ENCODE measurements around the gene CLDND1. TPM values are rescaled to one million over a fixed set of nuclear protein-coding genes. Genes with fewer than 3 reads are reported as not detected.

CLDND1 gene
- total RNA-seq, 6 experiments from 2014 or later, result 41.4 to 52.3 (median 48.5) TPM

GRCh38 chr3:98514948-98515347 lies 7.8 kb downstream of the CLDND1 start:
- no peak for DNase-seq
- Mint-ChIP-seq H3K4me3 (no peak overlapping the region), H3K36me3 (ENCODE audit: low read depth) (peaks cover 10% of the 10 kb centered on the region; the same call in 1 of the 2 replicates), H3K27me3 (ENCODE audit: insufficient read depth) (peaks cover 1% of the 10 kb centered on the region; the same call in 1 of the 2 replicates), H3K9me3 (no peaks in the 10 kb centered on the region), H3K4me1 (ENCODE audit: low read depth) (peaks cover 20% of the 10 kb centered on the region), H3K27ac (no peak overlapping the region)
- no peak for TF ChIP-seq CTCF (IDR thresholded peaks at IDR 0.05)

DNA sequence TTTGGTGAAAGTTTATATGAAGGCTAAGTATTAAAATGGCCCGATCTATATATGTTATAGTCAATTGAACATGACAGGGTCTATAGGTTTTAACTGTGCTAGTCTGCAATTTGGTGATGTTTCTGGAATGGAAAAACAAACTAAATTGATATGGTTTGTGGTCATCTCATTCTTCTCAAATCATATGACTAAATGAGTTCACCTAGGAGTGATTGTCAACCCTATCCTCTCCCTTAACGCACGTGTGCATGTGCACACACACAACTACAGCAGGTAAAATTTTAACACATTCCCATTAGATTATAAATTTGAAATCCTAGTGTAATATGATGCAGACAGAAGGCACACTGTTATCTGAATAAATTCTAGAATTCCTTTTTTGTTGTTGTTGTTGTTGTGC lies 9.0 kb downstream of the CLDND1 start:
- H3K4me1 Mint-ChIP-seq (ENCODE audit: low read depth), result peaks cover 11% of the 10 kb centered on the region; the same call in 1 of the 2 replicates
- peaks cover 1% of the 10 kb centered on the region; the same call in 1 of the 2 replicates for H3K27me3 Mint-ChIP-seq (ENCODE audit: insufficient read depth)
- no peak overlapping the region for H3K4me3 Mint-ChIP-seq
- TF ChIP-seq CTCF (IDR thresholded peaks at IDR 0.05), result no peak
- no peak overlapping the region for H3K27ac Mint-ChIP-seq
- DNase-seq, result no peak
- no peaks in the 10 kb centered on the region for H3K9me3 Mint-ChIP-seq
- peaks cover 10% of the 10 kb centered on the region; the same call in 1 of the 2 replicates for H3K36me3 Mint-ChIP-seq (ENCODE audit: low read depth)

GRCh38 chr3:98513091-98513511 lies 9.6 kb downstream of the CLDND1 start:
- Mint-ChIP-seq H3K27me3 (ENCODE audit: insufficient read depth) (peaks cover 1% of the 10 kb centered on the region; the same call in 1 of the 2 replicates), H3K9me3 (no peaks in the 10 kb centered on the region), H3K27ac (no peak overlapping the region), H3K4me3 (no peak overlapping the region), H3K36me3 (ENCODE audit: low read depth) (peaks cover 10% of the 10 kb centered on the region; the same call in 1 of the 2 replicates), H3K4me1 (ENCODE audit: low read depth) (peaks cover 11% of the 10 kb centered on the region; the same call in 1 of the 2 replicates)
- no peak for TF ChIP-seq CTCF (IDR thresholded peaks at IDR 0.05)
- DNase-seq, result no peak

GRCh38 chr3:98512576-98512975 lies 10.1 kb downstream of the CLDND1 start:
- no peak for TF ChIP-seq CTCF (IDR thresholded peaks at IDR 0.05)
- no peak overlapping the region for H3K4me3 Mint-ChIP-seq
- H3K27ac Mint-ChIP-seq, result no peak overlapping the region
- peaks cover 1% of the 10 kb centered on the region; the same call in 1 of the 2 replicates for H3K27me3 Mint-ChIP-seq (ENCODE audit: insufficient read depth)
- H3K9me3 Mint-ChIP-seq, result no peaks in the 10 kb centered on the region
- DNase-seq, result no peak
- peaks cover 10% of the 10 kb centered on the region; the same call in 1 of the 2 replicates for H3K36me3 Mint-ChIP-seq (ENCODE audit: low read depth)
- peaks cover 11% of the 10 kb centered on the region; the same call in 1 of the 2 replicates for H3K4me1 Mint-ChIP-seq (ENCODE audit: low read depth)

DNA sequence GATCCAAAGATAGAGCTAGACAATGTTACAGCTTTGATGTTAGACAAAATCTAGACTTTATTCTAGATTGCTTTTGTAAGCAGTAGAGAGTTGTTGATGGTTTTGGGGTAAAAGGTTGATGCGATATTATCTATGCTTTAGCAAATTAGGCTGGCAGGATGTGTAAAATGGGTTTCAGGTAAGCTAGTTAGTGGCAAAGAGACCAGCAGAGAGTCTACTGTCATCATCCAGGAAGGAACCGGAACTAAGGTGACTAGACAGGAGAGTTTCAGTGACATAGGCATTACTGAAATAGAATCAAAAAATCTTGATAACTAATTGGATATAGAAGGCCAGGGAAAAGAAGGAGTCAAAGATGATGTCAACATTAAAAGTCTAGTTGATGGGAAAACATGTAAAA lies 14.1 kb downstream of the CLDND1 start:
- Mint-ChIP-seq H3K9me3 (no peaks in the 10 kb centered on the region), H3K36me3 (ENCODE audit: low read depth) (no peaks in the 10 kb centered on the region), H3K27me3 (ENCODE audit: insufficient read depth) (no peaks in the 10 kb centered on the region), H3K4me3 (no peak overlapping the region), H3K4me1 (ENCODE audit: low read depth) (peaks cover 7% of the 10 kb centered on the region; the same call in 1 of the 2 replicates), H3K27ac (no peak overlapping the region)
- TF ChIP-seq CTCF (IDR thresholded peaks at IDR 0.05), result no peak
- no peak for DNase-seq

Measured in HFFc6 (cell line).